Hepatocyte (in vitro differentiated cells): ENCODE results near the gene PCOLCE2. TPM values are rescaled to one million over a fixed set of nuclear protein-coding genes. Genes with fewer than 3 reads are reported as not detected.
"Not testable (repeated sequence)": the region's sequence is repeated elsewhere in the genome, so short reads cannot be mapped to it uniquely, and the experiment has no call there.

Experiments used
- DNase-seq: peaks from one replicate; pipeline ENCODE4 v3.0.0-alpha.2; 2016; ENCODE audit warnings: low spot score
- H2AFZ ChIP-seq: fragments of 200-600 bp; sonication (generic); 2 replicates; pipeline ENCODE4 v1.6.0; 2016; ENCODE audit warnings: antibody characterized with exemption, mild to moderate bottlenecking
- H3K27ac ChIP-seq: fragments of 200-600 bp; sonication (generic); 2 replicates; pipeline ENCODE4 v1.5.1; 2016; ENCODE audit warnings: mild to moderate bottlenecking
- H3K27me3 ChIP-seq: fragments of 200-600 bp; sonication (generic); 2 replicates; pipeline ENCODE4 v1.6.1; 2016
- H3K36me3 ChIP-seq: fragments of 200-600 bp; sonication (generic); replicated peaks from 2 replicates; pipeline ENCODE4 v1.5.1; 2016; ENCODE audit warnings: low read depth; ENCODE audit not compliant: insufficient read depth
- H3K4me1 ChIP-seq: fragments of 200-600 bp; sonication (generic); 2 replicates; pipeline ENCODE4 v1.5.1; 2016; ENCODE audit warnings: mild to moderate bottlenecking, moderate library complexity; ENCODE audit not compliant: insufficient read depth
- H3K4me2 ChIP-seq: fragments of 200-600 bp; sonication (generic); 2 replicates; pipeline ENCODE4 v1.6.0; 2016
- H3K4me3 ChIP-seq: fragments of 200-600 bp; sonication (generic); 2 replicates; pipeline ENCODE4 v1.5.1; 2016; ENCODE audit warnings: mild to moderate bottlenecking
- H3K79me2 ChIP-seq: fragments of 200-600 bp; sonication (generic); 2 replicates; pipeline ENCODE4 v1.6.0; 2017; ENCODE audit warnings: mild to moderate bottlenecking
- H3K9me2 ChIP-seq: fragments of 200-600 bp; sonication (generic); replicated peaks from 2 replicates; pipeline ENCODE4 v1.6.0; 2017; ENCODE audit warnings: mild to moderate bottlenecking; ENCODE audit not compliant: insufficient read depth
- H3K9me3 ChIP-seq: fragments of 200-600 bp; sonication (generic); 2 replicates; pipeline ENCODE4 v1.5.1; 2016; ENCODE audit warnings: low read depth, mild to moderate bottlenecking
- H4K20me1 ChIP-seq: fragments of 200-600 bp; sonication (generic); 2 replicates; pipeline ENCODE4 v1.6.0; 2016; ENCODE audit warnings: mild to moderate bottlenecking; ENCODE audit not compliant: insufficient read depth, poor library complexity, severe bottlenecking
- EZH2 ChIP-seq: fragments of 200-600 bp; sonication (generic); IDR thresholded peaks from 2 replicates; pipeline ENCODE4 v1.6.1; 2016; ENCODE audit warnings: antibody characterized with exemption, mild to moderate bottlenecking, borderline replicate concordance
- EZH2phosphoT487 ChIP-seq: fragments of 200-600 bp; sonication (generic); IDR thresholded peaks from one replicate; pipeline ENCODE4 v1.6.1; 2018; ENCODE audit warnings: antibody characterized with exemption, mild to moderate bottlenecking, low read depth, moderate library complexity; ENCODE audit not compliant: unreplicated experiment, severe bottlenecking
- WGBS: methylation state at CpG from one replicate; pipeline ENCODE4 v1.1.6; 2016; ENCODE audit warnings: low lambda C conversion rate; ENCODE audit errors: missing lambda C conversion rate; 5-methylcytosine and 5-hydroxymethylcytosine counted together
- polyA plus RNA-seq: library from polyadenylated mRNA; unstranded; fragments of >200 nt; fragmentation: Nextera tagmentation; extraction: Ambion mirVana; gene quantifications from 2 replicates; pipeline ENCODE4 v1.2.1, GENCODE V29; 2016
- total RNA-seq: library from RNA; depleted of rRNA; stranded (reverse); fragments of >200 nt; gene quantifications from 2 replicates; pipeline ENCODE4 v1.2.3, GENCODE V29; 2014
- TF ChIP-seq, protein P1 (sequence below): fragments of 200-600 bp; sonication (generic); IDR thresholded peaks from 2 replicates; pipeline ENCODE4 v1.5.1; 2016; ENCODE audit warnings: antibody characterized with exemption, mild to moderate bottlenecking; ENCODE audit not compliant: poor library complexity

PCOLCE2 gene
- total and polyA plus RNA-seq, 2 experiments from 2014 or later = 9.2 to 10.8 TPM

DNA sequence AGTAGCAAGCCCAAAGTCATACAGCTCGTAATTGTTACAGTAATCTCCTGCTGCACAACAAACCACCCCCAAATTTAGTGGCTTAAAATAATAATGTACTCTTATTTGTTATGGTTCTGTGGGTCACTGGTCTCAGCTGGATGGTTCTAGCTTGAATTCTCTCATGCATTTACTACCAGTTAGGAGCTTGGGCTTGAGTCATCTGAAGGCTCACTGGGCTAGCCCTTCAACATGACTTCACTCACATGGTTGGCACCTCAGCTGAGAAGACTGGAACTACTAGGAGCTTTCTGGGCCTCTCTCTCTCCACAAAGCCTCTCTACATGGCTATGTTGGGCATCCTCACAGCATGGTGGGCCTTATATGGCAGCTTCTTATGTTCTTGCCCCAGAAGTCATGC is 12.5 kb downstream of the PCOLCE2 start:
- H4K20me1 ChIP-seq = no peaks in the 10 kb centered on the region
- no peak overlapping the region for H3K4me3 ChIP-seq
- H3K27ac ChIP-seq = no peak overlapping the region
- no peaks in the 10 kb centered on the region for H3K9me2 ChIP-seq
- no peaks in the 10 kb centered on the region for H3K36me3 ChIP-seq
- H3K4me1 ChIP-seq = no peaks in the 10 kb centered on the region
- WGBS = 88% methylated on average over 1 of the region's 1 CpG
- DNase-seq = no peak
- no peaks in the 10 kb centered on the region for H3K79me2 ChIP-seq
- no peaks in the 10 kb centered on the region for H3K27me3 ChIP-seq
- TF ChIP-seq EZH2 (no peak), EZH2phosphoT487 (no peak)
- TF ChIP-seq, protein P1, sequence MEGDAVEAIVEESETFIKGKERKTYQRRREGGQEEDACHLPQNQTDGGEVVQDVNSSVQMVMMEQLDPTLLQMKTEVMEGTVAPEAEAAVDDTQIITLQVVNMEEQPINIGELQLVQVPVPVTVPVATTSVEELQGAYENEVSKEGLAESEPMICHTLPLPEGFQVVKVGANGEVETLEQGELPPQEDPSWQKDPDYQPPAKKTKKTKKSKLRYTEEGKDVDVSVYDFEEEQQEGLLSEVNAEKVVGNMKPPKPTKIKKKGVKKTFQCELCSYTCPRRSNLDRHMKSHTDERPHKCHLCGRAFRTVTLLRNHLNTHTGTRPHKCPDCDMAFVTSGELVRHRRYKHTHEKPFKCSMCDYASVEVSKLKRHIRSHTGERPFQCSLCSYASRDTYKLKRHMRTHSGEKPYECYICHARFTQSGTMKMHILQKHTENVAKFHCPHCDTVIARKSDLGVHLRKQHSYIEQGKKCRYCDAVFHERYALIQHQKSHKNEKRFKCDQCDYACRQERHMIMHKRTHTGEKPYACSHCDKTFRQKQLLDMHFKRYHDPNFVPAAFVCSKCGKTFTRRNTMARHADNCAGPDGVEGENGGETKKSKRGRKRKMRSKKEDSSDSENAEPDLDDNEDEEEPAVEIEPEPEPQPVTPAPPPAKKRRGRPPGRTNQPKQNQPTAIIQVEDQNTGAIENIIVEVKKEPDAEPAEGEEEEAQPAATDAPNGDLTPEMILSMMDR = no peak
- no peak overlapping the region for H3K4me2 ChIP-seq
- no peak overlapping the region for H2AFZ ChIP-seq
- no peaks in the 10 kb centered on the region for H3K9me3 ChIP-seq

DNA sequence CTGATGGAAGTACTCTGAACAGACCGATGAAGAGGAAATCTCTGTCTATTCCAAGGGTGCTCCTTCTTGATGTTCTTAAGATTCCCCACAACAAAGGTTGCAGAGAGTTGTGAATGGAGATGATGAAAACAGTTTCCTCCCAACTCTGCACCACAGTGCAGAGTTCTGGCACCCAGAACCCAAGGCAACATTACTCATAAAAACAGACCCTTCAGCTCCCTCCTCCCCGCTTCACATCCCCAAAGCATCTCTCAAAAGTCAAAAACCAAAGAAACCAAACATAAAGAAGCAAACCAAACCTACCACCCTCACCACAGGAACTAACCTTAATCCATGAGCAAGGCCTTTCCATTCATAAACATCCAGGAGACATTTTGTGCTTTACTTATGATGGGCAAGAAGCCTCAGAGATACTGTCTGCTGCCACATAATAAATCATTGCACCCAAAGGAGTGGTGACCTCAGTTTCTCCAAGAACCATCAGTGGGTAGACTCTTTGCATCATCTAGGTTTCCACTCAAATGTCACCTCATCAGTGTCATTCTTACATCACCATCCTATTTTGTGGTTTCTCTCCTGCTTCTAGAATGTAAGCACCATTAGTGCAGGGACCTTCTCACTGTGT is 13.2 kb downstream of the PCOLCE2 start:
- no peak overlapping the region for H3K27ac ChIP-seq
- TF ChIP-seq, protein P1 = no peak
- TF ChIP-seq EZH2 = no peak
- TF ChIP-seq EZH2phosphoT487 = no peak
- no peak for DNase-seq
- H2AFZ ChIP-seq = no peak overlapping the region
- no peaks in the 10 kb centered on the region for H3K36me3 ChIP-seq
- no peak overlapping the region for H3K4me2 ChIP-seq
- H3K9me2 ChIP-seq = no peaks in the 10 kb centered on the region
- no peaks in the 10 kb centered on the region for H3K4me1 ChIP-seq
- H4K20me1 ChIP-seq = no peaks in the 10 kb centered on the region
- H3K9me3 ChIP-seq = no peaks in the 10 kb centered on the region
- 100% methylated on average over 2 of the region's 2 CpGs for WGBS
- no peaks in the 10 kb centered on the region for H3K79me2 ChIP-seq
- no peaks in the 10 kb centered on the region for H3K27me3 ChIP-seq
- H3K4me3 ChIP-seq = no peak overlapping the region

DNA sequence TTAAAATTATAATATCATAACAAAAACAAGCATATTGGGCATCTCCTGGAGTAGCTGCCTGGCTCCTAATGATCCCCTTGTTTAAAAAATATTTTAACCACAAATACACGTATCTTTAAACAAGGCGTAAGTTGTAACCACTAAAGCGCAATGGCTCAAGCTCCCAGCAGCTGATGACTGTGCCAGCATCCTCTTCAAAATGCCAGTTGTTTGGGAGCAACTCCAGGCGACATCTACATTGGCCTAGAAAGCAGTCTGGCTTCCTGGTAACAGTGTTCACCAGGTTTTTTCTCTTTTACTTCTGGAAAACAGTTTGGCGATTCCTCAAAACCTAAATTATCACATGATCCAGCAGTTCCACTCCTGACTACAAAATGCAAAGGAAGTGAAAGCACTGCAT is 13.8 kb downstream of the PCOLCE2 start:
- no peak overlapping the region for H2AFZ ChIP-seq
- no peaks in the 10 kb centered on the region for H3K27me3 ChIP-seq
- H4K20me1 ChIP-seq = no peaks in the 10 kb centered on the region
- H3K4me1 ChIP-seq = no peaks in the 10 kb centered on the region
- WGBS = 93% methylated on average over 5 of the region's 5 CpGs
- no peaks in the 10 kb centered on the region for H3K9me3 ChIP-seq
- H3K9me2 ChIP-seq = no peaks in the 10 kb centered on the region
- TF ChIP-seq EZH2phosphoT487 = no peak
- TF ChIP-seq, protein P1 = no peak
- TF ChIP-seq EZH2 = no peak
- H3K27ac ChIP-seq = no peak overlapping the region
- H3K36me3 ChIP-seq = no peaks in the 10 kb centered on the region
- H3K4me2 ChIP-seq = no peak overlapping the region
- no peaks in the 10 kb centered on the region for H3K79me2 ChIP-seq
- no peak for DNase-seq
- H3K4me3 ChIP-seq = no peak overlapping the region

DNA sequence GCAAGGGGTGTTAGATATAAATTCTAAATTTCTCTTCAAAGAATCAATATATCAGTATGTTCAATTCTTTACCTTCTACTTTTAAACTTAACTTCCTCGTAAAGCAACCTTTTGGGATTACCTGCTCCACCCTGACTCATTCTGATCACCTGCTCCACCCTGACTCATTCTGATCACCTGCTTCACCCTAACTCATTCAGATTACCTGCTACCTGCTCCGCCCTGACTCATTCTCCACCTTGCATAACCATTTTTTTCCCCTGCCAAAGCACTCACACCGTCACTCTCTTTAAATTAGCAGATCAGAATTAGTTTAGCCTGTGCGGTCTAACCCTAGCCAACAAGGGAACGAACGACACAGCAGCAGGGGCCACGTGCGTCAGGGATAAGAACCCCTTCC is 20.5 kb downstream of the PCOLCE2 start:
- H3K27me3 ChIP-seq, H2AFZ ChIP-seq, H3K27ac ChIP-seq, H3K9me2 ChIP-seq, H3K4me2 ChIP-seq, DNase-seq, H3K9me3 ChIP-seq, H3K4me1 ChIP-seq, H3K79me2 ChIP-seq, H3K4me3 ChIP-seq, H4K20me1 ChIP-seq, H3K36me3 ChIP-seq: not testable (repeated sequence)
- 96% methylated on average over 8 of the region's 8 CpGs for WGBS
